ENCODE results near the gene ASH1L.
"Not testable (repeated sequence)": the region's sequence is repeated elsewhere in the genome, so short reads cannot be mapped to it uniquely, and the experiment has no call there.

The ASH1L gene

DNA sequence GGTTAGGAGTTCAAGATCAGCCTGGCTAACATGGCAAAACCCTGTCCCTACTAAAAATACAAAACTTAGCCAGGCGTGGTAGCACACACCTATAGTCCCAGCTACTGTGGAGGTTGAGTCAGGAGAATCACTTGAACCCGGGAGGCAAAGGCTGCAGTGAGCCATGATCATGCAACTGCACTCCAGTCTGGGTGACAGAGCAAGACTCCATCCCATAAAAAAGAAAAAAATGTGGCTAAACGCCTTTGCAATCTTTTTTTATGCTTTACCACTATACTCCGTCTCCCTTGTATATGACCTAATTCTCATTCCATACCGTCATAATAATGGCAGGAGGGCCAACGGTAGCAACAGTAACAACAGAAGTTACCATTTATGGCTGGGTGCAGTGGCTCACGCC is 109.5 kb downstream of the ASH1L start:
- DNase-seq (ENCODE audit: low read depth), result no peak
- TF ChIP-seq, protein P1, sequence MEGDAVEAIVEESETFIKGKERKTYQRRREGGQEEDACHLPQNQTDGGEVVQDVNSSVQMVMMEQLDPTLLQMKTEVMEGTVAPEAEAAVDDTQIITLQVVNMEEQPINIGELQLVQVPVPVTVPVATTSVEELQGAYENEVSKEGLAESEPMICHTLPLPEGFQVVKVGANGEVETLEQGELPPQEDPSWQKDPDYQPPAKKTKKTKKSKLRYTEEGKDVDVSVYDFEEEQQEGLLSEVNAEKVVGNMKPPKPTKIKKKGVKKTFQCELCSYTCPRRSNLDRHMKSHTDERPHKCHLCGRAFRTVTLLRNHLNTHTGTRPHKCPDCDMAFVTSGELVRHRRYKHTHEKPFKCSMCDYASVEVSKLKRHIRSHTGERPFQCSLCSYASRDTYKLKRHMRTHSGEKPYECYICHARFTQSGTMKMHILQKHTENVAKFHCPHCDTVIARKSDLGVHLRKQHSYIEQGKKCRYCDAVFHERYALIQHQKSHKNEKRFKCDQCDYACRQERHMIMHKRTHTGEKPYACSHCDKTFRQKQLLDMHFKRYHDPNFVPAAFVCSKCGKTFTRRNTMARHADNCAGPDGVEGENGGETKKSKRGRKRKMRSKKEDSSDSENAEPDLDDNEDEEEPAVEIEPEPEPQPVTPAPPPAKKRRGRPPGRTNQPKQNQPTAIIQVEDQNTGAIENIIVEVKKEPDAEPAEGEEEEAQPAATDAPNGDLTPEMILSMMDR (conservative IDR thresholded peaks at IDR 0.05; ENCODE audit: low read length), result no peak
- no peak overlapping the region for H3K4me3 ChIP-seq (ENCODE audit: low read length)

DNA sequence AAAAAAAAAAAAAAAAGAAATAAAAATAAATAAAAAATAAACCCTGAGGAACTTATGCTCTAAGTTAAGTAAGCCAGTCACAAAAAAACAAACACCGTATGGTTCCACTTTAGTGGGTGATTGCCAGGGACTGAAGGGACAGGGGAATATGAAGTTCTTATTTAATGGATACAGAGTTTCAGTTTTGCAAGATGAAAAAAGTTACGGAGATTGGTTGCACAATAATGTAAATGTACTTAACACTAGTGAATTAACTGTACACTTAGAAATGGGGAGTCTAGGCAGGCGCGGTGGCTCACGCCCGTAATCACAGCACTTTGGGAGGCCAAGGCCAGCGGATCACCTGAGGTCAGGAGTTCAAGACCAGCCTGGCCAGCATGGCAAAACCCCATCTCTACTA is 111.4 kb downstream of the ASH1L start:
- TF ChIP-seq, protein P1 (conservative IDR thresholded peaks at IDR 0.05; ENCODE audit: low read length), result no peak
- H3K4me3 ChIP-seq (ENCODE audit: low read length), result no peak overlapping the region
- no peak for DNase-seq (ENCODE audit: low read depth)

DNA sequence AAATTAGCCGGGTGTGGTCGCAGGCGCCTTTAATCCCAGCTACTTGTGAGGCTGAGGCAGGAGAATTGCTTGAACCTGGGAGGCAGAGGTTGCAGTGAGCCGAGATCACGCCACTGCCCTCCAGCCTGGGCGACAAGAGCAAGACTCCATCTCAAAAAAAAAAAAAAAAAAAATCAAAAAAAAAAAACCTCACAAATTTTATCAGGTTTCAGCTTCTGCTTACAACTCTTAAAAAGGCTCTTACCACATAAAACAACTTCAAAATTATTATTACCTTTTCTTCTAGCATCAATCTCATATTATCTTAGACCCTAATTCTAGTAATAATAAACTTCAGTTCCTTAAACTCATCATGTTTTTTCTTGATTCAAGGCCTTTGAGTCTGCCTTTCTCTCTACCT is 120.2 kb downstream of the ASH1L start:
- H3K4me3 ChIP-seq (ENCODE audit: low read length); DNase-seq (ENCODE audit: low read depth): not testable (repeated sequence)

DNA sequence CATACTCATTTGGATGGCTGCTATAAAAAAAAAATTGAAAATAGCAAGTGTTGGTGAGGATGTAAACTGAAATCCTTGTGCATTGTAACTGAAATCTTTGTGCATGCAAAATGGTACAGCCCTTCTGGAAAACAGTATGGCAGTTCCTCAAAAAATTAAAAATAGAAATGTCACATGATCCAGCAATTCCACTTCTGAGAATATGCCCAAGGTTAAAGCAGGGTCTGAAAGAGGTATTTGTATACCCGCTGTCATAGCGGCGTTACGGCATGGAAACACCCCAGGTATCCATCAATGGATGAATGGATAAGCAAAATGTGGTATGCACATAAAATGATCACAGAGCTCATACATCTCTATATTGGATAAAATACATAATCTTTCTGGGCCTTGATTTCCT is 125.2 kb downstream of the ASH1L start:
- TF ChIP-seq, protein P1 (conservative IDR thresholded peaks at IDR 0.05; ENCODE audit: low read length), result no peak
- DNase-seq (ENCODE audit: low read depth), result no peak
- H3K4me3 ChIP-seq (ENCODE audit: low read length), result no peak overlapping the region

DNA sequence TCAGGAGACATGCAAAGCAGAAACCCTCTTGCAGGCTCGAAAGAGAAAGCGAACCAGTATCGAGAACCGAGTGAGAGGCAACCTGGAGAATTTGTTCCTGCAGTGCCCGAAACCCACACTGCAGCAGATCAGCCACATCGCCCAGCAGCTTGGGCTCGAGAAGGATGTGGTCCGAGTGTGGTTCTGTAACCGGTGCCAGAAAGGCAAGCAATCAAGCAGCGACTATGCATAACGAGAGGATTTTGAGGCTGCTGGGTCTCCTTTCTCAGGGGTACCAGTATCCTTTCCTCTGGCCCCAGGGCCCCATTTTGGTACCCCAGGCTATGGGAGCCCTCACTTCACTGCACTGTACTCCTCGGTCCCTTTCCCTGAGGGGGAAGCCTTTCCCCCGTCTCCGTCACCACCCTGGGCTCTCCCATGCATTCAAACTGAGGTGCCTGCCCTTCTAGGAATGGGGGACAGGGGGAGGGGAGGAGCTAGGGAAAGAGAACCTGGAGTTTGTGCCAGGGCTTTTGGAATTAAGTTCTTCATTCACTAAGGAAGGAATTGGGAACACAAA is 128.7 kb downstream of the ASH1L start:
- not testable (repeated sequence) for DNase-seq (ENCODE audit: low read depth); H3K4me3 ChIP-seq (ENCODE audit: low read length)

DNA sequence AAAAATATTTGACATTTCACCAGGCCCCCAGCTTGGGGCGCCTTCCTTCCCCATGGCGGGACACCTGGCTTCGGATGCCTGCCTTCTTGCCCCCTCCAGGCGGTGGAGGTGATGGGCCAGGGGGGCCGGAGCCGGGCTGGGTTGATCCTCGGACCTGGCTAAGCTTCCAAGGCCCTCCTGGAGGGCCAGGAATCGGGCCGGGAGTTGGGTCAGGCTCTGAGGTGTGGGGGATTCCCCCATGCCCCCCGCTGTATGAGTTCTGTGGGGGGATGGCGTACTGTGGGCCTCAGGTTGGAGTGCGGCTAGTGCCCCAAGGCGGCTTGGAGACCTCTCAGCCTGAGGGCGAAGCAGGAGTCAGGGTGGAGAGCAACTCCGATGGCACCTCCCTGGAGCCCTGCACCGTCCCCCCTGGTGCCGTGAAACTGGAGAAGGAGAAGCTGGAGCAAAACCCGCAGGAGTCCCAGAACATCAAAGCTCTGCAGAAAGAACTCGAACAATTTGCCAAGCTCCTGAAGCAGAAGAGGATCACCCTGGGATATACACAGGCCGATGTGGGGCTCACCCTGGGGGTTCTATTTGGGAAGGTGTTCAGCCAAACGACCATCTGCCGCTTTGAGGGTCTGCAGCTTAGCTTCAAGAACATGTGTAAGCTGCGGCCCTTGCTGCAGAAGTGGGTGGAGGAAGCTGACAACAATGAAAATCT is 129.3 kb downstream of the ASH1L start:
- DNase-seq (ENCODE audit: low read depth); H3K4me3 ChIP-seq (ENCODE audit: low read length): not testable (repeated sequence)

DNA sequence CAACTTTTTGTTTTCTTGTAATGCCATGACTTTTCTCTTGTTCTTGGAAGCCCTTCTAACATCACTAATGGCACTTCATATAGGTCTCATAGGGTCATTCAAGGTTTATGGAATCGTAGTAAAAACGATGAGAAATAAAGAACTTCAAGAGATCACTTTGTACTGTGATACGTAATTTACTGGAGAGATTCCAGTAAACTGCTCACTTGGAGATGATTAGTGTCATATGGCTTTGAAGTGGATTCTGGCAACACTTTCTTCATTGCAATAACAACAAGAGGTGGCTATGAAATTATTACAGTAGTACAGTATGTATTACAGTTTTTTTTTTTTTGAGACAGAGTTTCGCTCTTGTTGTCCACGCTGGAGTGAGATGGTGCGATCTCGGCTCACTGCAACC is 138.5 kb downstream of the ASH1L start:
- TF ChIP-seq, protein P1 (conservative IDR thresholded peaks at IDR 0.05; ENCODE audit: low read length), result no peak
- no peak overlapping the region for H3K4me3 ChIP-seq (ENCODE audit: low read length)
- peak; percentile 8 for DNase-seq (ENCODE audit: low read depth)

DNA sequence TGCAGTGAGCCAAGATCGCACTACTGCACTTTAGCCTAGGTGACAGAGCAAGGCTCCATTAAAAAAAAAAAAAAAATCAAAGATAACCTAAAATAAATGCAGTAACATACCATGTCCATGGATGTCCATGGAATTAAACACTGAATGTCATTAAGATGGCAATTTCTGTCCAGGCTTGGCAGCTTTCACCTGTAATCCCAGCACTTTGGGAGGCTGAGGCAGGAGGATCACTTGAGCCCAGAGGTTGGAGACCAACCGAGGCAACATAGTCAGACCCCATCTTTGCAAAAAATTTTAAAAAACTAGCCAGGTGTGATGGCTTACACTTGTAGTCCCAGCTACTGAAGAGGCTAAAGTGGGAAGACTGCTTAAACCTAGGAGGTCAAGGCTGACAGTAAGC is 141.8 kb downstream of the ASH1L start:
- no peak for DNase-seq (ENCODE audit: low read depth)
- TF ChIP-seq, protein P1 (conservative IDR thresholded peaks at IDR 0.05; ENCODE audit: low read length), result no peak
- H3K4me3 ChIP-seq (ENCODE audit: low read length), result no peak overlapping the region

DNA sequence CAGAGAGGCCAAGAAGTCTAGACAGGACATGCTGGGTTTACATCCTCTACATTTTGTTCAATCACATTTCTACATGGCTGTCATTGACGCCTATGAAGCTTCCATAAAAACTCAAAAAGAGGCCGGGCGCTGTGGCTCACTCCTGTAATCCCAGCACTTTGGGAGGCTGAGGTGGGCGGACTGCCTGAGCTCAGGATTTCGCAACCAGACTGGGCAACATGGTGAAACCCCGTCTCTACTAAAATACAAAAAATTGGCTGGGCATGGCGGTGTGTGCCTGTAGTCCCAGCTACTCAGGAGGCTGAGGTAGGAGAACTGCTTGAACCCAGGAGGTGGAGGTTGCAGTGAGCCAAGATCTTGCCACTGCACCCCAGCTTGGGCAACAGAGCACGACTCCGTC is 150.8 kb downstream of the ASH1L start:
- DNase-seq (ENCODE audit: low read depth); H3K4me3 ChIP-seq (ENCODE audit: low read length): not testable (repeated sequence)

Measured in AG10803 (cell line).